ENCODE measurements around the gene LRRC26.
"Not testable (repeated sequence)": the region's sequence is repeated elsewhere in the genome, so short reads cannot be mapped to it uniquely, and the experiment has no call there.

Gene LRRC26

GRCh38 chr9:137134191-137134590 lies 35.7 kb downstream of the LRRC26 start:
- no peak for DNase-seq

GRCh38 chr9:137130176-137130755 lies 39.6 kb downstream of the LRRC26 start:
- no peak for DNase-seq

- DNase-seq = peak; percentile 96
Observed at GRCh38 chr9:137129456-137130175, 40.2 kb downstream of the LRRC26 start.

- DNase-seq = peak; percentile 44
Observed at GRCh38 chr9:137128862-137129455, 40.9 kb downstream of the LRRC26 start.

GRCh38 chr9:137128158-137128861 lies 41.5 kb downstream of the LRRC26 start:
- DNase-seq = no peak

GRCh38 chr9:137127301-137128157 lies 42.3 kb downstream of the LRRC26 start:
- DNase-seq = no peak

- DNase-seq = no peak
Observed at GRCh38 chr9:137126786-137127185, 43.1 kb downstream of the LRRC26 start.

GRCh38 chr9:137123952-137124462 lies 45.8 kb downstream of the LRRC26 start:
- not testable (repeated sequence) for DNase-seq

GRCh38 chr9:137123468-137123837 lies 46.4 kb downstream of the LRRC26 start:
- no peak for DNase-seq

GRCh38 chr9:137122796-137123467 lies 46.9 kb downstream of the LRRC26 start:
- not testable (repeated sequence) for DNase-seq

- not testable (repeated sequence) for DNase-seq
Observed at GRCh38 chr9:137121927-137122795, 47.7 kb downstream of the LRRC26 start.

Measured in retina (tissue), 1 donor.